Activated CD4-positive, alpha-beta T cell treated with anti-CD3 and anti-CD28 coated beads, Interleukin-2, amount 10 ng/mL, durations not matched to agents 7 days and 5 days (primary cell): ENCODE measurements around the gene EFNA2. TPM values are rescaled to one million over a fixed set of nuclear protein-coding genes. Genes with fewer than 3 reads are reported as not detected.

Source experiments
- CTCF ChIA-PET: fragments of 350-600 bp; sonication (Branson Sonifier 250); formaldehyde crosslinking; loops from one replicate; lab custom pipeline; 2021; ENCODE audit warnings: antibody characterized with exemption; lab: Charles Lee
- POLR2A ChIA-PET: fragments of 350-600 bp; sonication (Branson Sonifier 250); formaldehyde crosslinking; loops from one replicate; lab custom pipeline; 2021; ENCODE audit warnings: antibody characterized with exemption; lab: Charles Lee
- DNase-seq: peaks from one replicate; pipeline ENCODE4 v3.0.0-alpha.2; 2020
- H3K27ac Mint-ChIP-seq: one replicate; pipeline ENCODE4 v1.8.0; 2021; ENCODE audit warnings: mild to moderate bottlenecking, moderate library complexity, mixed read lengths
- H3K27me3 Mint-ChIP-seq: one replicate; pipeline ENCODE4 v1.8.0; 2021; ENCODE audit warnings: mixed read lengths
- H3K36me3 Mint-ChIP-seq: one replicate; pipeline ENCODE4 v1.8.0; 2021; ENCODE audit warnings: low read depth, mixed read lengths
- H3K4me1 Mint-ChIP-seq: one replicate; pipeline ENCODE4 v1.8.0; 2021; ENCODE audit warnings: mixed read lengths
- H3K4me3 Mint-ChIP-seq: one replicate; pipeline ENCODE4 v1.8.0; 2021; ENCODE audit warnings: mild to moderate bottlenecking, moderate library complexity, mixed read lengths
- H3K9me3 Mint-ChIP-seq: one replicate; pipeline ENCODE4 v1.8.0; 2021; ENCODE audit warnings: mixed read lengths
- total RNA-seq, 2 experiments: library from RNA; stranded (reverse); gene quantifications; one replicate each; pipeline ENCODE4 v1.2.3, GENCODE V29; 2021

The EFNA2 gene
- total RNA-seq, 2 experiments from 2014 or later: not detected

DNA sequence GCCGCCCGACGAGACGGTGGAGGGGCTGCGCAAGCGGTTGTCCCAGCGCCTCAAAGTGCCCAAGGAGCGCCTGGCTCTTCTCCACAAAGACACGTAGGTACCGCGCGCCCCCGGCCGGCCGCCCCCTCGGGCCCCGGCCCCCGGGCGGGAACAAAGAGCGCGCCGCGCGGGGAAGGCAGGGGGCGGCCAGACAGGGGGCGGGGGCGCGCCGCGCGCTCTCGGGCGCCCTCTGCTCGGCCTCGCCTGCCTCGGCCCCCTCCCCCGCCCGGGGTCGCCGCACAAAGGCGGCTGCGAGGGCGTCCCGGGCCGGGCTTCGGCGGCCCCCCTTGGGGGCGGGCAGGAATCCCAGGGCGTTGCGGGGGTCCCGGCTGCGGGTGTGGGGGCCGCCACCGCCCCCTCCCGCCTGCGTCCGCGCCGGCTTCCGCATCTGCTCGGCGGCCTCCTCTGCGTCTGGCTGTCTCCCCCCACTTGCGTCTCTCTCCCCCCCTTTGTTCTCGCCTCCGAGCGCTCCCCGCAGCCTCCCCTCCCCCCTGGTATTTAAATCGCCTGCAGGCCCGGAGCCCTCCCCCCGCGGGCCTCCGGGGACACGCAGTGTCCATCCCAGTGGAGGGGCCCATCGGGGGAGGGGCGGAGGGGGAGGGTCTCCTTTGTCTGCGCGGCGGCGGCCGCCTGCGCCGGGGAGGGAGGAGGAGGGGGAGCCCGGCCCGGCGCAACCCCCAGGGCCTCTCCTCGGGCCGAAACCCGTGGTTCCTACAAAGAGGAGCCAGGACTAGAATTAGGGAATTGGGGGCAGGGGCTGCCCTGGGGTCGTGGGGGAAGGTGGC is 35.0 kb upstream of the EFNA2 start:
- no peaks in the 10 kb centered on the region for H3K9me3 Mint-ChIP-seq
- H3K4me3 Mint-ChIP-seq: peak overlapping the region; percentile 95
- no peaks in the 10 kb centered on the region for H3K27me3 Mint-ChIP-seq
- peak; percentile 60 for DNase-seq
- H3K27ac Mint-ChIP-seq: peak overlapping the region; percentile 91
- peaks cover 28% of the 10 kb centered on the region for H3K36me3 Mint-ChIP-seq
- POLR2A ChIA-PET: no interaction called here
- CTCF ChIA-PET: interaction anchor here (1.0 to 7.3 kb wide), 2 partner anchors 15 to 16 kb away, joined by 3 to 105 read pairs; partner anchors contain the start of gene CIRBP
- H3K4me1 Mint-ChIP-seq: peaks cover 18% of the 10 kb centered on the region

DNA sequence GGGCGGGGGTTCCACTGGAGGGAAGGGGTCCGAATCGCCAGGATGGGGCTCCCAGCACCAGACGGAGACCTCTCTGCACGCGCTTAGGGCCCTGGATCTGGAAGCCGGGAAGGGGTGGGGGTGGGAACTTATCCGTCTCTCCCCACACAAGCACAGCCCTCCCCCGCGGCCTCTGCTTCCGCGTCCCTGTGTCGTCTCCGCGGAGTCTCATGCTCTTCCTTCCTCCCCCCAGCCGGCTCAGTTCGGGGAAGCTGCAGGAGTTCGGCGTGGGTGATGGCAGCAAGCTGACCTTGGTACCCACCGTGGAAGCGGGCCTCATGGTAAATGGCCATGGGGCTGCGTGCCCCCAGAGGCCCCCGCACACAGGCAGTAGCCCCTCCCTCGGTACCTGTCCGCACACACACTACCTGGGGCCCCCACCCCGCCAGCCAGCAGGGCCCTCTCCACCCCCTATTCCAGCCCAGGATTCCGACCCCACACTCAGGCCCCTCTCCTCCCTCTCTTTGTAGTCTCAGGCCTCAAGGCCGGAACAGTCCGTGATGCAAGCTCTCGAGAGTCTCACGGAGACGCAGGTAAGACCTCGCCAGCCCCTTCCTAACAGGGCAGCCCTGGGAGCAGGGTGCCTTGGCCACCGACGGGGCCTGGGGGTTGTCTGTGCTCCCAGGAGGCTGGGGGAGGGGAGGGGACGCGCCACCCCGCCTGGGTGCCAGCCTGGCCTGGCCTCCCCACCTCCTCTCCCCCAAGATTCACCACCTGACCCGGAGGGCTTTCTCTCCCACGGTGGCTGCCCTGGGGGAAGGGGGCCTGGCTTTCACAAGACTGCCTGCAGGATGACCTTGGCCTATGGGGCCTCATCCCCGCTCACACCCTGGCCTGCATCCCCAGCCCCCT is 34.1 kb upstream of the EFNA2 start:
- peaks cover 18% of the 10 kb centered on the region for H3K4me1 Mint-ChIP-seq
- H3K27ac Mint-ChIP-seq: peak overlapping the region; percentile 91

DNA sequence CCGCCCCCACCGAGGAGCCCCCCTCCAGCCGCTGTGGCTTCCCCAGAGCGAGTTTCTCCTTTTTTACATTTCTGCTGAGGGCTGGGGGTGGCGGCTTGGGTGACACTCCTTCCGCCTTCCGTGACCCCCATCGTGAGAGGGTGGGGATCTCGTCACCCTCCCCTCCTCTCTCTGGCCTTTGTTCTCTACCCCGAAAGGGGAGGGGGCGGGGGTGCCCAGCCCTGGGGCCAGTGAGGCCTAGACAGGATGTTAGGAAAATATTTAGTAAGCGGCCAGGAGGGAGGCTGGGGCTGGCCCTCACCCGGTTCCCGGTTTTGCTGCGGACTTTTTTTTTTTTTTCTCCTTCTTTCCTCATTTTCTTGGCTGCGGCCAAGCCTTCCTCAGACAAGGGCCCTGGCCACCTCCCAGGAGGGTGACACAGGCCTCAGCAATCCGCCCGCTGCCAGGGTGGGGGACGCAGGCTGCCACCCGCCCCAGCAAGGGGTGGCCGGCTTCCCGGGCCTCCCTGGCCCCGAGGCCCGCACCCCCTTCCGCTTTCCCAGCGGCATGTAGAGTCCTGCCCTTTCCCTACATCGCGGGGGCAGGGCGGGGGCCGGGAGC is 33.4 kb upstream of the EFNA2 start:
- POLR2A ChIA-PET: interaction anchor here (1.0 to 1.1 kb wide), 2 partner anchors 15 to 23 kb away, joined by 3 to 6 read pairs; partner anchors contain the start of gene FAM174C
- Mint-ChIP-seq H3K27ac (peak overlapping the region; percentile 85), H3K4me3 (peak overlapping the region; percentile 95), H3K36me3 (peaks cover 29% of the 10 kb centered on the region), H3K4me1 (peaks cover 20% of the 10 kb centered on the region), H3K9me3 (no peaks in the 10 kb centered on the region), H3K27me3 (no peaks in the 10 kb centered on the region)
- CTCF ChIA-PET: interaction anchor here (6.6 to 7.3 kb wide), 2 partner anchors 9 to 14 kb away, joined by 65 to 105 read pairs; partner anchors contain the start of gene CIRBP
- DNase-seq: peak; percentile 80

More for the DNA sequence above, 34.1 kb upstream of the EFNA2 start:
- CTCF ChIA-PET: interaction anchor here (7.3 kb wide), 1 partner anchor 14 kb away, joined by 105 read pairs; the partner anchor contains the start of gene CIRBP
- Mint-ChIP-seq H3K27me3 (no peaks in the 10 kb centered on the region), H3K4me3 (peak overlapping the region; percentile 95), H3K36me3 (peaks cover 28% of the 10 kb centered on the region), H3K9me3 (no peaks in the 10 kb centered on the region)
- peak; percentile 78 for DNase-seq
- POLR2A ChIA-PET: interaction anchor here (0.6 kb wide), 1 partner anchor 10 kb away, joined by 3 read pairs; no protein-coding TSS in a partner anchor

DNA sequence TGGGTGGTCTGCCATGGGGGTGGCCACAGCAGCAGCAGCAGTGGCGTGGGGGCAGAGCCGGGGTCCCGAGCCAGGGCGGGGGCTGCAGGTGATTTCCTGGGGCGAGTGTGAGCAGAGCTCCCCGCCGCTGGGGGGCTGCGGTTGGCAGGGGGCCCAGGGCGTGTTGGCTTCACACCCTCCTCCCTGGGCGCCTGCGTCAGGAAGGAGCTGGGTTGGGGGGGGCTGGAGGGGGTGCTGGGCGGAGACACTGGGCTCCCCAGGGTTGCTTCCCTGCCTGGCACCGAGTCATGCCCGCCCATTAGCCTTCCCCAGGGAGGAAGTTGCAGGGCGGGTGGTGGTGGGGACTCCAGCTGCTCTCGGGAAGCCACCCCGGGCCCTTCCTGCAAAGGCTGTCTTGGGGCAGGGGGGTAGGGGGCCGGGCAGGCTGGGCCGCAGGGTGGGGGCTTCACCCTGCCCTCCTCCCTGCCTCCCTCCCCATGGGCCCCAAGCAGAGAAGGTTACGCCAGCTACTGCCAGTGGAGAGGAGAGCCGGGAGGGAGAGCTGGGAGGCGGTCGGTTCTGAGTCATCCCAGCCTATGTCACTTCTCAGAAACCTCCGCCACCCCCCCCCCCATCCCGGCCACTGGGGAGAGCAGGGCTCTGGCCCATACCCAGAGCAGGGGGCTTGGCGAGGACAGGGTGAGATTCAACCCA is 32.7 kb upstream of the EFNA2 start:
- Mint-ChIP-seq H3K36me3 (peaks cover 35% of the 10 kb centered on the region), H3K27ac (peak overlapping the region; percentile 73), H3K4me3 (peak overlapping the region; percentile 95), H3K27me3 (no peaks in the 10 kb centered on the region), H3K9me3 (no peaks in the 10 kb centered on the region), H3K4me1 (peaks cover 26% of the 10 kb centered on the region)
- DNase-seq: peak; percentile 76
- CTCF ChIA-PET: interaction anchor here (6.6 to 7.3 kb wide), 2 partner anchors 9 to 13 kb away, joined by 65 to 105 read pairs; partner anchors contain the start of gene CIRBP
- POLR2A ChIA-PET: interaction anchor here (0.6 to 1.3 kb wide), 4 partner anchors 11 to 22 kb away, joined by 3 to 6 read pairs (median 5); partner anchors contain the start of genes ATP5F1D, CIRBP and FAM174C

DNA sequence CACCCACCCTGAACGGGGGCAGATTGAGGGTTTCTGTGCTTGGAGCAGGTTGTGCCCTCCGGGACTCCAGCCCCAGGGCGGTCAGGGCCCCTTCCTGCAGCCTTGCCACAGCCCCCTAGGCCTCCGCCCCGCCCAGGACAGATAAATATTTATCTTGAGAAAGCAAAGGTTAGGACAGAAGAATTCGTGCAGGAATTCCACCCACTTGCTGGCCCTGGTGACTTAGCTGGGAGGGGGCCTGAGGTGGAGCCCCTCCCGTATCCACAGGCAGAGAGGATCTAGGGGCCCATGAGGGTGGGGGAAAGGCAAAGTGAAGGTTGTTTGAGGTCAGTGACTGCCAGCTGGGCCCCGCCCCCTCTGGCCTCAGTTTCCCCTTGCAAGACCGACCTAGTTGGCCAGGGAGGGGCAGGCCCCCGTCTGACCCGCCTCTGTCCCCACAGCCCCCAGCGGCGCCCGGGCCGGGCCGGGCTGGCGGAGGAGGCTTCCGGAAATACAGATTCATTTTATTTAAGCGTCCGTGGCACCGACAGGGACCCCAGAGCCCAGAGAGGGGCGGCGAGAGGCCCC is 32.1 kb upstream of the EFNA2 start:
- peaks cover 39% of the 10 kb centered on the region for H3K36me3 Mint-ChIP-seq
- no peak for DNase-seq
- H3K4me1 Mint-ChIP-seq: peaks cover 32% of the 10 kb centered on the region
- H3K9me3 Mint-ChIP-seq: no peaks in the 10 kb centered on the region
- peak overlapping the region; percentile 73 for H3K27ac Mint-ChIP-seq
- H3K4me3 Mint-ChIP-seq: peak overlapping the region; percentile 95
- ChIA-PET CTCF (interaction anchor here (6.6 to 7.3 kb wide), 2 partner anchors 10 to 12 kb away, joined by 65 to 105 read pairs; partner anchors contain the start of gene CIRBP), POLR2A (interaction anchor here (0.6 to 1.3 kb wide), 3 partner anchors 12 to 16 kb away, joined by 4 to 6 read pairs (median 6); partner anchors contain the start of genes ATP5F1D and CIRBP)
- no peaks in the 10 kb centered on the region for H3K27me3 Mint-ChIP-seq

- ChIA-PET CTCF (interaction anchor here (6.6 to 7.3 kb wide), 2 partner anchors 10 to 12 kb away, joined by 65 to 105 read pairs; partner anchors contain the start of gene CIRBP), POLR2A (interaction anchor here (1.3 kb wide), 1 partner anchor 15 kb away, joined by 6 read pairs; the partner anchor contains the start of gene CIRBP)
- H3K36me3 Mint-ChIP-seq: peaks cover 44% of the 10 kb centered on the region
- H3K4me3 Mint-ChIP-seq: no peak overlapping the region
- no peaks in the 10 kb centered on the region for H3K27me3 Mint-ChIP-seq
- no peaks in the 10 kb centered on the region for H3K9me3 Mint-ChIP-seq
- DNase-seq: no peak
- no peak overlapping the region for H3K27ac Mint-ChIP-seq
- H3K4me1 Mint-ChIP-seq: peaks cover 36% of the 10 kb centered on the region
These were observed 31.6 kb upstream of the EFNA2 start for GRCh38 chr19:1254081-1254527.

- H3K9me3 Mint-ChIP-seq: no peaks in the 10 kb centered on the region
- peak overlapping the region; percentile 16 for H3K4me3 Mint-ChIP-seq
- H3K27me3 Mint-ChIP-seq: no peaks in the 10 kb centered on the region
- H3K27ac Mint-ChIP-seq: peak overlapping the region; percentile 57
- DNase-seq: no peak
- ChIA-PET POLR2A (no interaction called here), CTCF (interaction anchor here (1.2 to 7.3 kb wide), 3 partner anchors 11 to 21 kb away, joined by 3 to 105 read pairs (median 65); partner anchors contain the start of genes CIRBP and FAM174C)
- H3K4me1 Mint-ChIP-seq: peaks cover 41% of the 10 kb centered on the region
- peaks cover 45% of the 10 kb centered on the region for H3K36me3 Mint-ChIP-seq
These were observed 31.0 kb upstream of the EFNA2 start for GRCh38 chr19:1254530-1255185.

GRCh38 chr19:1255186-1256161 is 30.2 kb upstream of the EFNA2 start:
- H3K4me3 Mint-ChIP-seq: no peak overlapping the region
- H3K27me3 Mint-ChIP-seq: no peaks in the 10 kb centered on the region
- H3K36me3 Mint-ChIP-seq: peaks cover 45% of the 10 kb centered on the region
- DNase-seq: no peak
- CTCF ChIA-PET: interaction anchor here (1.2 to 7.3 kb wide), 3 partner anchors 10 to 20 kb away, joined by 3 to 105 read pairs (median 65); partner anchors contain the start of genes CIRBP and FAM174C
- POLR2A ChIA-PET: interaction anchor here (1.6 kb wide), 1 partner anchor 13 kb away, joined by 4 read pairs; no protein-coding TSS in a partner anchor
- no peaks in the 10 kb centered on the region for H3K9me3 Mint-ChIP-seq
- peaks cover 45% of the 10 kb centered on the region for H3K4me1 Mint-ChIP-seq
- no peak overlapping the region for H3K27ac Mint-ChIP-seq

- H3K36me3 Mint-ChIP-seq: peaks cover 37% of the 10 kb centered on the region
- H3K27ac Mint-ChIP-seq: no peak overlapping the region
- no peak overlapping the region for H3K4me3 Mint-ChIP-seq
- no peak for DNase-seq
- POLR2A ChIA-PET: interaction anchor here (1.6 kb wide), 1 partner anchor 12 kb away, joined by 4 read pairs; no protein-coding TSS in a partner anchor
- H3K4me1 Mint-ChIP-seq: peaks cover 53% of the 10 kb centered on the region
- CTCF ChIA-PET: interaction anchor here (0.6 to 7.3 kb wide), 3 partner anchors 9 to 573 kb away, joined by 3 to 105 read pairs (median 65); partner anchors contain the start of gene CIRBP
- no peaks in the 10 kb centered on the region for H3K27me3 Mint-ChIP-seq
- no peaks in the 10 kb centered on the region for H3K9me3 Mint-ChIP-seq
These were observed 28.8 kb upstream of the EFNA2 start for GRCh38 chr19:1256646-1257474.
